A673 (cell line): ENCODE results near the gene C19orf12. TPM values are rescaled to one million over a fixed set of nuclear protein-coding genes. Genes with fewer than 3 reads are reported as not detected.

Experiments
- BruUV-seq: library from RNA; stranded (reverse); fragments of 400-500 nt; replicated peaks from 2 replicates; lab custom pipeline; 2021; lab: Mats Ljungman, UMichigan
- CTCF ChIA-PET: fragments of 300-600 bp; sonication (Branson Sonifier 250); formaldehyde crosslinking; loops from one replicate; lab custom pipeline; 2022; ENCODE audit warnings: antibody characterized with exemption; lab: Charles Lee
- POLR2A ChIA-PET: fragments of 300-600 bp; sonication (Branson Sonifier 250); formaldehyde crosslinking; loops from one replicate; lab custom pipeline; 2022; ENCODE audit warnings: antibody characterized with exemption; ENCODE audit not compliant: low non-redundant PET; lab: Charles Lee
- DNase-seq: peaks from one replicate; pipeline ENCODE4 v3.0.0-alpha.2; 2015; ENCODE audit warnings: low spot score
- H3K27ac ChIP-seq: fragments of 200-600 bp; sonication (generic); 2 replicates; pipeline ENCODE4 v1.5.1; 2016; ENCODE audit warnings: mixed run types, low read depth, mild to moderate bottlenecking, mixed read lengths, antibody characterized with exemption, low read length; ENCODE audit not compliant: poor library complexity, severe bottlenecking
- H3K27me3 ChIP-seq: fragments of 200-600 bp; sonication (generic); replicated peaks from 2 replicates; pipeline ENCODE4 v1.6.1; 2017; ENCODE audit warnings: mixed run types, low read depth, mild to moderate bottlenecking, mixed read lengths, antibody characterized with exemption, low read length; ENCODE audit not compliant: insufficient read depth, poor library complexity
- H3K36me3 ChIP-seq: fragments of 200-600 bp; sonication (generic); 2 replicates; pipeline ENCODE4 v1.6.1; 2016; ENCODE audit warnings: mixed run types, mild to moderate bottlenecking, mixed read lengths, antibody characterized with exemption, low read length; ENCODE audit not compliant: insufficient read depth, poor library complexity, severe bottlenecking
- H3K4me1 ChIP-seq: fragments of 200-600 bp; sonication (generic); 2 replicates; pipeline ENCODE4 v1.6.1; 2017; ENCODE audit warnings: mixed run types, mild to moderate bottlenecking, mixed read lengths, antibody characterized with exemption, low read length; ENCODE audit not compliant: insufficient read depth, poor library complexity, severe bottlenecking
- H3K4me3 ChIP-seq: fragments of 200-600 bp; sonication (generic); 2 replicates; pipeline ENCODE4 v1.5.1; 2016; ENCODE audit warnings: low read depth, mixed run types, mild to moderate bottlenecking, mixed read lengths, low read length; ENCODE audit not compliant: poor library complexity, severe bottlenecking
- H3K9me3 ChIP-seq: fragments of 200-600 bp; sonication (generic); 2 replicates; pipeline ENCODE4 v1.6.1; 2016; ENCODE audit warnings: mixed run types, low read depth, mild to moderate bottlenecking, mixed read lengths, antibody characterized with exemption, low read length; ENCODE audit not compliant: poor library complexity, severe bottlenecking
- EZH2 ChIP-seq: fragments of 200-600 bp; sonication (generic); IDR thresholded peaks from 2 replicates; pipeline ENCODE4 v1.6.1; 2017; ENCODE audit warnings: borderline replicate concordance, low read depth, mild to moderate bottlenecking, mixed read lengths, antibody characterized with exemption, low read length; ENCODE audit not compliant: poor library complexity, severe bottlenecking
- intact Hi-C: fragments of 100-400 bp; cut with micrococcal nuclease; formaldehyde crosslinking; loops from one replicate; pipeline ENCODE4 v1.10.0; 2022; ENCODE audit not compliant: unreplicated experiment
- total RNA-seq: library from RNA; stranded (reverse); gene quantifications from 2 replicates; pipeline ENCODE4 v1.2.3, GENCODE V29; 2021
- TF ChIP-seq, protein P1 (sequence below): fragments of 300-800, 200-600 bp; sonication (generic); conservative IDR thresholded peaks from 2 replicates; pipeline ENCODE4 v1.5.1; 2017; ENCODE audit warnings: low read depth, mild to moderate bottlenecking, antibody characterized with exemption, low read length, moderate library complexity, mixed read lengths

Gene C19orf12
- total RNA-seq, 1 experiment from 2014 or later, result 26.8 TPM

DNA sequence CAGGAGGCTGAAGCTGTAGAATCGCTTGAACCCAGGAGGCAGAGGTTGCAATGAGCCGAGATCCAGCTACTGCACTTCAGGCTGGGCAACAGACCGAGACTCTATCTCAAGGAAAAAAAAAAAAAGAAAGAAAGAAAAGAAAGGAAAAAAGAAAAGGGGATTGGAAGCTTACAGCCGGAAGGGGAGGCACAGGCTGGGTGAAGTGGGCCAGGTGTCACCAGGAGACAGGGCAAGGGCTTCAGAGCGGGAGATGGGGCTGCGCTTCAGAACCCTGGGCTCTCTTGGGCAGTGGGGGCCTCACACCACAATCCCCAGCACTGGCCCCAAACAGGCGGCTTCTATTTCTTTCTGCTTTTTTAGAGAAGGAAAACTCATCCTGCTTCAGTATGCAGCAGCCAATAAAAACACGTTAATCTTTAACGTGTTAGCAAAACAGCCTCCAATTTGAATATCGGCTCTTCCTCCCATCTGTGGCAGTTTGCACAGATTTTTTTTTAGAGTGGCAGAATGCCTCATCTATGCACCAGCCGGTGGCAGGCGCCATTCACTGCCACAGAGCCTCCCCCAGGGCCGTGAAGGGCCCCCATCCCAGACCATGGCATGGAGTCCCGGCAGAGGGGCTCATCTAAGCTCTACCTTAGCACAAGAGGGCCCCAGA lies 46.6 kb upstream of the C19orf12 start:
- H3K4me1 ChIP-seq, result no peaks in the 10 kb centered on the region
- no peak for TF ChIP-seq EZH2
- TF ChIP-seq, protein P1, sequence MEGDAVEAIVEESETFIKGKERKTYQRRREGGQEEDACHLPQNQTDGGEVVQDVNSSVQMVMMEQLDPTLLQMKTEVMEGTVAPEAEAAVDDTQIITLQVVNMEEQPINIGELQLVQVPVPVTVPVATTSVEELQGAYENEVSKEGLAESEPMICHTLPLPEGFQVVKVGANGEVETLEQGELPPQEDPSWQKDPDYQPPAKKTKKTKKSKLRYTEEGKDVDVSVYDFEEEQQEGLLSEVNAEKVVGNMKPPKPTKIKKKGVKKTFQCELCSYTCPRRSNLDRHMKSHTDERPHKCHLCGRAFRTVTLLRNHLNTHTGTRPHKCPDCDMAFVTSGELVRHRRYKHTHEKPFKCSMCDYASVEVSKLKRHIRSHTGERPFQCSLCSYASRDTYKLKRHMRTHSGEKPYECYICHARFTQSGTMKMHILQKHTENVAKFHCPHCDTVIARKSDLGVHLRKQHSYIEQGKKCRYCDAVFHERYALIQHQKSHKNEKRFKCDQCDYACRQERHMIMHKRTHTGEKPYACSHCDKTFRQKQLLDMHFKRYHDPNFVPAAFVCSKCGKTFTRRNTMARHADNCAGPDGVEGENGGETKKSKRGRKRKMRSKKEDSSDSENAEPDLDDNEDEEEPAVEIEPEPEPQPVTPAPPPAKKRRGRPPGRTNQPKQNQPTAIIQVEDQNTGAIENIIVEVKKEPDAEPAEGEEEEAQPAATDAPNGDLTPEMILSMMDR, result no peak
- no peak for DNase-seq
- BruUV-seq, result no TSS peak
- H3K27me3 ChIP-seq, result peaks cover 3% of the 10 kb centered on the region
- ChIA-PET POLR2A (no interaction called here), CTCF (no interaction called here)
- H3K9me3 ChIP-seq, result no peaks in the 10 kb centered on the region
- no peak overlapping the region for H3K27ac ChIP-seq
- intact Hi-C loops, result loop anchor here (2.0 kb wide), 1 partner anchor 111 kb away; no protein-coding TSS in a partner anchor
- H3K4me3 ChIP-seq, result no peak overlapping the region
- no peaks in the 10 kb centered on the region for H3K36me3 ChIP-seq

DNA sequence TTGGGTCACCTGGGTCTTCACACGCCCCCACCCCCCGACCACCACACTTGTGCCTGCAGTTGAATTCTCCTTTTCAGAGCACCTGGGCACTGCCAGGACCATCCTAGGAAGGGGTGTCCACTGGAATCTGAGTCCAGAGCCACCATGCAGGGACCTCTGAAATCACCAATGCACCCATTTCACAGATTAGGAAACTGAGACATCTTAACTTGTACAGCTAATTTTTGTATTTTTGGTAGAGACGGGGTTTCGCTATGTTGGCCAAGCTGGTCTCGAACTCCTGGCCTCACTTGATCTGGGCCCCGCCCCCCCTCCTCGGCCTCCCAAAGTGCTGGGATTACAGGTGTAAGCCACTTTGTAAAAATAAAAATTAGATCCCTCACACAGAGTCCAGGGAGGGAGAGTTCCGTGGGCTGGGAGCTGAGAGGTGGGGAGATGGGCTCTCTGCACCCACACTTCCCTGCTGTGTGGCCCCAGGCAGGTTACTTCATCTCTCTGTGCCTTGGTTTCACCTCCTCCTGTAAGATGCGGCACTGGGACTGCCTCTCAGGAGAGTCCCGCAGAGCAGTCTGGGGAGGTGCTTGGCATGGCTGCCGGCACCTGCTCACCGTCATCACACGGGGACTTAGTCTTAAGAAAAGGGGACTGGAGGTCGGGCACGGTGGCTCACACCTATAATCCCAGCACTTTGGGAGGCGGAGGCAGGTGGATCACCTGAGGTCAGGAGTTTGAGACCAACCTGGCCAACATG lies 45.9 kb upstream of the C19orf12 start:
- no peak overlapping the region for H3K27ac ChIP-seq
- no peaks in the 10 kb centered on the region for H3K36me3 ChIP-seq
- ChIA-PET CTCF (interaction anchor here (0.6 kb wide), 1 partner anchor 798 kb away, joined by 3 read pairs; no protein-coding TSS in a partner anchor), POLR2A (no interaction called here)
- H3K9me3 ChIP-seq, result no peaks in the 10 kb centered on the region
- H3K4me3 ChIP-seq, result no peak overlapping the region
- intact Hi-C loops, result loop anchor here (2.0 kb wide), 1 partner anchor 112 kb away; no protein-coding TSS in a partner anchor
- H3K4me1 ChIP-seq, result no peaks in the 10 kb centered on the region
- TF ChIP-seq, protein P1, result no peak
- no peak for TF ChIP-seq EZH2
- H3K27me3 ChIP-seq, result peaks cover 3% of the 10 kb centered on the region
- no TSS peak for BruUV-seq
- DNase-seq, result no peak

- no TSS peak for BruUV-seq
Observed at GRCh38 chr19:29759359-29759758, 44.3 kb upstream of the C19orf12 start.

More at GRCh38 chr19:29759359-29759758, 44.3 kb upstream of the C19orf12 start:
- no peak for DNase-seq
- Histone ChIP-seq H3K27me3 (peaks cover 3% of the 10 kb centered on the region), H3K9me3 (no peaks in the 10 kb centered on the region), H3K27ac (no peak overlapping the region), H3K4me1 (no peaks in the 10 kb centered on the region), H3K4me3 (no peak overlapping the region), H3K36me3 (no peaks in the 10 kb centered on the region)
- TF ChIP-seq EZH2, result no peak
- TF ChIP-seq, protein P1, result no peak
- ChIA-PET POLR2A (no interaction called here), CTCF (interaction anchor here (0.5 to 1.0 kb wide), 4 partner anchors 10 to 85 kb away, joined by 3 to 6 read pairs (median 4); no protein-coding TSS in a partner anchor)
- intact Hi-C loops, result no loop called here
